KBM-7 (cell line): ENCODE results near the gene COX6B2.
A peak's percentile ranks its signal among the peaks of the same experiment; 100 is the strongest.

Source experiments
- DNase-seq: peaks from one replicate; pipeline ENCODE4 v3.0.0-alpha.2; 2015
- in situ Hi-C: fragments of 300-500 bp; cut with MboI; formaldehyde crosslinking; loops from 2 replicates; pipeline ENCODE4 v1.14.3; 2020; ENCODE audit warnings: low sequenced_read_pairs, low pct_unique_long_range_greater_than_20kb, mixed read lengths

COX6B2 gene

DNA sequence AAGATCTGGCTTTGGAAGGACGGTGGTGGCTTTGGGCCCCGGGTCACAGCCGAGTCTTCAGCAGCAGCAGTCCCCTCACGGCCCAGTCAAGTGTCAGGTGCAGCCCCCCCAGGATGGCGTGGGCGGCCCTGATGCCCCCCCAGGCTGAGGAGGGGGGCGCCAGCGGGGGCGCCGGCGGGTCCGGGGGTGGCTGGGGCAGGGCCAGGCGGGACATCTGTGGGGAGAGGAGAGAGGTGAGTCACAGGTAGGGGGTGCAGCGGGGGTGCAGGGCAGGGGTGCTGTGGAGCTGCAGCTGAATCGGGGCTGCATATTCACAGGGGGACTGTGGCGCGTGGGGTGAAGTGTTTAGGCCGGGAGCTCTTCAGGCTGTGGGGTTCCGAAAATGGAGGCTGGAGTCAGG is 11.4 kb upstream of the COX6B2 start:
- in situ Hi-C loops, result no loop called here

DNA sequence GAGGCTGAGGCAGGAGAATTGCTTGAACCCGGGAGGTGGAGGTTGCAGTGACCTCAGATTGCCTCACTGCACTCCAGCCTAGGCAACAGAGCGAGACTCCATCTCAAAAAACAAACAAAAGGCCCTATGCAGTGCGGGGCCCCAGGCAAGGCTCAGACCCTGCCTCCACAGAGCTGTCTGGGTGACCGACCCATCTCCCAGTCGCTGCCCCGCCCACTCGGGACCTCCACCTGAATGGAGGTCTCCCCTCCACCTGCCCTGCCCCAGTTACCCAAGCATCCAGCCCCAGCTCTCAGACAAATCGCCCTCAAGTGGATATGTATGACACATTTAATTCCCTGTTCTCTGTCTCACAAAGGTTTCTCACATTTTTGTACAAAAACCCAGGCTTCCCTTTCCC is 10.7 kb upstream of the COX6B2 start:
- DNase-seq, result no peak
- in situ Hi-C loops, result no loop called here

More for the DNA sequence above, 11.4 kb upstream of the COX6B2 start:
- no peak for DNase-seq

DNA sequence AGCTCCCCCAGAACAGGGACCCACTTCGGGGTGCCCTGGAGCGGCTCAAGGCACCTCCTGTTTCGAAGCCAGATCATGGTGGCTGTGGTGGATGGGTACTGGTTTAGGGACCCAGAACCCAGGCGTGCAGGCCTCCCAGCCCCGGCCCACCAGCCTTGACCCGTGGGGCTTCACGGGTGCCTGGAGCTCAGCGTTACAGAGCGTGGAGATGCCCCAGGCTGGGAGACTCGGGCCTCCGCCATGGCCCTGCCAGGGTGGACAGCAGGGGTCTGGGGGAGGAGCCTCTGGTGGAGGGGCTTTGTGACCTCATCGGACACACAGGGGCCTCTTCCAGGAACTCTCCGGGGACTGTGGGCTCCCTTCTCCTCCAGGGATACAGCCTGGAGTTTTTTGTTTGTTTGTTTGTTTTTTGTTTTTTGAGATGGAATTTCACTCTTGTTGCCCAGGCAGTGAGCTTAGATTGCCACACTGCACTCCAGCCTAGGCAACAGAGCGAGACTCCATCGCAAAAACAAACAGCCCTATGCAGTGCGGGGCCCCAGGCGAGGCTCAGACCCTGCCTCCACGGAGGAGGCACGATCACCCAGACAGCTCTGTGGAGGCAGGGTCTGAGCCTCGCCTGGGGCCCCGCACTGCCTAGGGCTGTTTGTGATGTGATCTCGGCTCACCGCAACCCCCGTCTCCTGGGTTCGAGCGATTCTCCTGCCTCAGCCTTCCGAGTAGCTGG is 8.6 kb upstream of the COX6B2 start, which contains the start of gene GARIN5B:
Gene GARIN5B (minus strand): TSS at position 271 of the 727 bp plus-strand sequence. CDS start 194 bp downstream, at position 77.
- no peak for DNase-seq
- in situ Hi-C loops, result no loop called here

DNA sequence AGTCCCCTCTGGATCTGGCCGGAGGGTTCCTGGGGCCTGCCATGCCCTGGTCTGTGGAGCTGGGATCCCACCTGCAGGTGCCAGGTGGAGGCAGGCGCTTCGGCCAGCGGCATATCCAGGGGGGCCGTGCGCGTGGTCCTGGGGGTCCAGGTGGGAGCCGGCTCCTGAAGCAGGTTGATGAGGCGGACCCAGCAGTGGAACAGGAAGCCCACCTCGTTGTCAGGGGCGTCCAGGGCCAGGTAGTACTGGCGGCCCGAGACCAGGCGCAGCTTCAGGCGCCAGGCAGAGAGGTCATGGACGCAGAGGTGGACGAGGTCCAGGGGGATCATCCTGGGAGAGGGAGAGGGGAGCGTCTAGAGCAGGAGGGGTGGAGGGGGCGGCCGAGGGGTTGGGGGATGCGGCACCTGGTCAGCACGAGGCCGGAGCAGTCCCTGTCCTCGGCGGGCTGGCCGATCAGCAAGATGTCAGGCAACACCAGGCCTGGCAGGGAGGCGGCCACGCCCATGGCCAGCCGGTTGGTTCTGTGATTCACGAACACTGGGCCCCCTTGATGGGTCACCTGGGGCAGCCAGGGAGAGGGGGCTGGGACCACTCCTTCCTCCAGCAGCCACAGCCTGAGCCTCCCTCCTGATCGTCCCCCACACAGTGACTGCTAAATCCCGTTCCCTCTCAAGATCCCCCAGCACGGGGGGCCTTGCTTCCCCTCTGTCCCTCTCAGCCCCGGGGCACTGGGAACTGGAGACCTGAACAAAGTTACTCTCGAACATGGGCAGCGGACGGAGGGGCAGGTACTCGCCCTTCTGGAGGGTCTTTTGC is 7.9 kb upstream of the COX6B2 start:
- DNase-seq, result no peak
- in situ Hi-C loops, result no loop called here

DNA sequence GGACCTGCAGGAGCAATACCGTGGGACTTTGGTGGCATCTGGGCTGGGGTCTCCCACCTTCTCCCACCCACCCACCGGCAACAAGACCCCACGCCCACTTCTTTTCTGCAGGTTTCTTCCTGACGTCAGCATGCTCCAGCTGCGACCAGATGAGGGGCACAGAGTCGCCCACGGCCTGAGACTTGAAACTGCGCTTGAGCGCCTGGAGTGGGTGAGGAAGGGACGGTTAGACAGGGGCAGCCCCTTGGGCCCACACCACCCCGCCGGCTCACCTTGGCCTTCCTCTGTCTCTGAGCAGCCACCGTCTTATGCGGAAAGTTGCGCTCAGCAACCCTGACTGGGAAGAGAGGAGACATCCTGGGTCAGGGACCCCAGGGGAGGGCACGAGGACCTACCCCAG is 6.4 kb upstream of the COX6B2 start:
- in situ Hi-C loops, result no loop called here
- no peak for DNase-seq

DNA sequence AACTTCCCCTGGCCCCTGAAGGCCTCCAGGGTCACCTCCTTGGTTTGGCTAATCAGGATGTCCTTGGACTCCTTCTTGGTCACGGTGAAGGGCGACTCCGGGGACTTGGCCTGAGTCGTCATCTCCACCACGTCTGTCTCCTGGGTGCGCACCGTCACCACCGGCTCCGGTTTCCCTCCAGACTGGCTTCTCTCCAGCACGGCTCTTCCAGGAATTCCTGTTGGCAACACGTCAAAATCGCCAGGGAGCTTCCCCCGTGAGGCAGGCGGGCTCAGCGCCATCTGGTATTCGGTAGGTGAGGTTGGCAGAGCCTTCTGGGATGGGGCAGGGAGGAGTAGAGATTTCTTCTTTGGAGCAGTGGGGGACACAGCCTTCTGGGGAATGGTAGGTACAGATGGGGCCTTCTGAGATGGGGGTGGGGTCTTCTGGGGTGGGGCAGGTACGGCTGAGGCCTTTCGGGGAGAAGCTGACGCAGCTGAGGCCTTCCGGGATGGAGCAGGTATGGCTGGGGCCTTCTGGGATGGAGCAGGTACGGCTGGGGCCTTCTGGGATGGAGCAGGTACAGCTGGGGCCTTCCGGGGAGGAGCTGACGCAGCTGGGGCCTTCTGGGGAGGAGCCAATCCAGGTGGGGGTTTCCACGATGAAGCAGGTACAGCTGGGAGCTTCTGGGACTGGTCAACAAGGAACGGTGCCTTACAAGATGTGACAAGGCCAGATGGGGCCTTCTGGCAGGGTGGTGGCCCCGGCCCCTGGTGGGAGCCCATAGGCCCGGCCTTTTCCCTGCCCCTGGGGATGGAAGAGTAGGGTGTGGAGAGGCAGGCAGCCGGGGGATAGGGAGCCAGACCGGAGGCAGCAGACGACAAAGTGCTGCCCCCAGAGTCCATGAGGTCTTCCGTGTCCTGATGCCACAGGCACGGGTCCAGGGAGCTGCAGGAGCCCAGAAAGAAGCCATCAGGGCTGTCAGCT is 4.7 kb upstream of the COX6B2 start:
- in situ Hi-C loops, result no loop called here

DNA sequence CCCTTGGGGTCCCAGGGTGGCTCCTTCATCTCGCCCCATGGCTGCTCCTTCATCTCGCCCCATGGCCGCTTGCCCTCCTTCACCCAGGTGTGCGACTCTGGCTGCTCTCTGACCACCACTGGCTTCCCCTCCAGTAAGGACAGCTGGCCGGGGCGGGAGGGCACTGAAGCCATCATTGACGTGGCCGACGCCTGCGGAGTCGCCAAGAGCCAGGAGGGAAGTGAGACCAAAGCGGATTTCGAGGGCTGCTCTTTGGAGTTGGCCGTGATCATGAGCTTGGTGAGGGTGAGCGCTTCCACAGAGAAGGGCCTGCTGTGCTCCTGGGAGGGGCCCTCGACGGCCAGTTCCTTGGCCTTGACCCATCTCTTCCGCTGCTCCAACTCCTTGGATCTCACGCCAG is 4.0 kb upstream of the COX6B2 start:
- DNase-seq, result no peak
- in situ Hi-C loops, result no loop called here

More for the DNA sequence above, 4.7 kb upstream of the COX6B2 start:
- no peak for DNase-seq

DNA sequence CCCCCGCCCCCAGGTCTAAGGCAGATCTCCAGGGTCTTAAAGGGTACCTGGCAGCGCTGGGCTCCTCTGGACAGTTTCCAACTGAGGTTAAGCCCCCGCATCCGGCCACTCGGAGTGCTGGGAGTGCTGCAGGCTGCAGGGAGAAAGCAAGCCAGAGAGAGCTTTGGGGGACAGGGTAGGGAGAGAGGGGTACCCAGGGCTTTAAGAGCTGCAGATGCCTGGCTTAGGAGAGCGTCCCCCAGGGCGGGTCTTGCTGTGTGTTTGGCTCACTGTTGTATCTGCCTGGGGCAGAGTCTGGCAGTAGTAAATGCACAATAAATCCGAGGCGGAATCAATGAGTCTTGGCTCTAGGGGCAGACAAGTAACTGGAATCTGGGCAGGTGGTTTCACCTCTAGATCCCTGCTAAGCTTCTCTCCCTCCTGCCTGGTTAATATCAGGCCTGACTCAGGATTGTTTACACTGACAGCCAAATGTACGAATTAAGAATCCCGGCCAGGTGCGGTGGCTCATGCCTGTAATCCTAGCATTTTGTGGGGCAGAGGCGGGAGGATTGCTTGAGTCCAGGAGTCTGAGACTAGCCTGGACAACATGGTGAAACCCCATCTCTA is 798 bp upstream of the COX6B2 start:
- no peak for DNase-seq
- in situ Hi-C loops, result no loop called here

DNA sequence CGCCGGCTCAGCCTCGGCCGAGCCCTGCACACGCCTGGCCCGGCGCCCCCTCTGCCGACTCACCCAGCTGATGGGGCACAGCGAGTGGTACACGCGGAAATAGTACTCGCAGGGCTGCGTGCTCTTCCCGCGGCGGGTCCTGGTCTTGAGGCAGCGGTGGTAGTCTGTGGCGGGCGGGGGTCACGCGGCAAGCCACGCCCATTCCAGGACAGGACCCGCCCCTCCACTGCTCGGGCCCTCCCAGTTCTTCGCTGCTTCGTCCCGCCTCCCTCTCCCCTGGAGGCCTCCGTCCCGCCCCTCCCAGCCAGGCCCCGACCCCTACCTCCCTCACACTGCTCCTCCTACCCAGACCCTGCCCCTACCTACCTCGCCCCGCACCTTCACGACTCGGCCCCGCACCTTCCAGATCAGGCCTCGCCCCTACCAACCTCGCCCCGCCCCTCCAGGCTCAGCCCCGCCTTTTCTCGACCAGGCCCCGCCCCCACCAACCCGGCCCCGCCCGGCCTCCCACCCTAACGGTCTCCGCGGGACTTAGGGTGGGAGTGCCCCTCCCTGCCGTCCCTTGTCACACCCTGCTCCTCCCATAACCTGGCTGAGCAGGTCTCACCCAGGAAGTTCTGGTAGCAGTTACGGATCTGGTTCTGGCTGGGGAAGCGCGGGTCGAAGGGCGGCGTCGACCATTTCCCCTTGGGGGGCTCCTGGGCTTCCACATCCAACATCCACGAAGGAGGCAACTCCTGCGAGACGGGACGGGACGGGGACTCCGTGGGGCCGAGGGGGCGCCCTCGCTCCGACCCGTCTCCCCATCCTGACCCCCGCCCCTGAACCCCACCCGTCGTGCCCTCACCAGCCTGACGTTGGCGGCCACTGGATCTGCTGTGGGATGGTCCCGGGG is 469 bp downstream of the COX6B2 start:
- in situ Hi-C loops, result no loop called here
- peak; percentile 81 for DNase-seq

DNA sequence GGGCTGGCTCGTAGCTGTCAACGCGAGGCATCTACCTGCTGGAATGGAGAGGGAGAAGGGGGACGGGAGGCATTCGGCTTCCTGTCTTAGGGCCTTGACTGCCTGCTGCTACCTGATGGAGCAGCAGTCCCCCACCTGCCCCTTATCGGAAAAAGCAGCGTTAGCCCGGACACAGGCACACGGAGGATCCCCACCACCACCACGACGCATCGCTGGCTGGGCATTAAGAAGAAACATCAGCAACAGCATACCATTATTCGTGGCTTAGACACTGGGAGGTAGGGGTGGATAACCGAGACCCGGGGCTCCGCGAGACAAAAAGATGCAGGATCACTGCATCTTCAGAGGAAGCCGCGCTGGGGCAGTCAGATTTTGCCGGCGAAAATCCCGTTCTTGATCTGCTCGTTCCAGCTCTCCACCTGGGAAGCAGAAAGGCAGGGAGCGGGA is 1.1 kb downstream of the COX6B2 start:
- DNase-seq, result no peak
- in situ Hi-C loops, result no loop called here

DNA sequence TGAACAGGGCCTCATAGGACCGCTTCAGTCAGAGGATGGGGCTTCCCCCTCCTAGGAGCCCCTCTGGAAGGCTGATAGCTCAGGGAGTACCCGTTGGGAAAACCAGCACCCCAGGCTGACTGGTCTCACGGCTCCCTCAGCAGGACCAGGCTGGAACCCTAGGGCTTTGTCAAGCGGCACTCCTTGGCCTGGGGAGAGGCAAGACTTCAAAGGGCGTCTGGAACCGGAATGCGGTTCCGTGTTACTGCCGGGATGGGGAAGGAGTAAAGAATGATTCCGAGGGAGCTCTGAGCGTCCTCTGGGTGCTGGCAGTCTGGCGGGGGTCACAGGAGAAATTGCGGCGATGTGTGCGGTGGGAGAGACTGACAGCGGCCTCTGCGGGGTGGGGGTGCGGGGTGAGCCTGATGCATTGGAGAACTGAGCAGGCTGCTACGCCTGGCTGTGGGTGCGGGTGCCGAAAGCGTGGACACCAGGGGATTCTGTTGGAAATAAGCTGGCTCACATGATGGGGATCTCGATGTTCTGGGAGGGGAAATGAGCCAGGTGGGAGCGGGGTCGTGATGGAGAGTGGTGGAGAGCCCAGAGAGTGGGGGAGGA is 1.9 kb downstream of the COX6B2 start:
- no peak for DNase-seq
- in situ Hi-C loops, result no loop called here

DNA sequence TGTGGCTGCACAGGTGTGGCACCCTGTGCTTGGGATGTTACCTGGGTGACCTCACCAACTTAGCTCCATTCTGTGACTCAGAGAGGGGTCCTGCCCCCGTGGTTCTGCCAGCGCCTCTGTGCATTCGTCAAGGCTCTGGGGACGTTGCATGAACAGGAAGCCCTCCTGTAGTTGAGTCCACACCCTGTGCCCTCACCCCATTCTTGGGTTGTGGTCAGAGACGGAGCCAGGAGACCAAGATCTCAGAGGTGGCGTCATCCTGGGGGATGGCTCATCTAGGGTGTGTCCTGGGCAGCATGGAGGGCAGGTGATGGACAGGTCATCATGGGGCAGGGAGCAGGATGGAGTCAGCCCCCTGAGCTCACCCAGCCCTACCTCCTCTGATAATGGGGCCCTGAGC is 2.5 kb downstream of the COX6B2 start:
- in situ Hi-C loops, result no loop called here
- DNase-seq, result no peak

DNA sequence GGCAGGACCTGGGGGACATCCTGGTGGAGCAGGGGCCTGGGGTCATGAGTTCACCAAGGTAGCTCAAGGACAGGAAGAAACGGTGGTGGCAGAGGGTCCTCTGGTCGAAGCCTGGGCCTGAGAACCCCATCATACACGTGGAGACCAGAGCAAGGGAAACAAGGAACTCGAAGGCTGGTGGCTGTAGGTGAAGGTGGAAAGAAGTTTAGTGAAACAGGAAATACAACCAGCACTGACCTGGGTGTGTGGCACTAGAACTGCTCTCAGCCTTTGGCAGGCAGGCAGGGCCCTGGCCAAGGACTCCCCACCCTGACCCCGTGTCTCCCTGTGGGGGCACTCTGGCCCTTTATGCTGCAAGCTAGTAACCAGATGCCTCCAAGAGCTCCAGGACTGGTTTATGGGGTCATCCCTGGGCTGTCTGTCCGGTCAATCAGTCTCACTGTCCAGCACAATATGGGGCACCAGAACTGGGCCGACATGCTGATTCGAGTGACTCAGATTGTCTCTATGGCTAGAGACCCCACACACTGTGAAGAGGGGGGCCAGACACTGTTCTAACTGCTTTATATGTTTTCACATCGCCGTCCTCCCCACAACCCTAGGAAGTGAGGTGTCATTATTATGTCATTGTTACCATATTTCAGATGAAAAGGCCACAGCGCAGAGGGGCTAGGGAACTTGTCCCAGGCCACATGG is 3.8 kb downstream of the COX6B2 start:
- in situ Hi-C loops, result no loop called here
- DNase-seq, result no peak

DNA sequence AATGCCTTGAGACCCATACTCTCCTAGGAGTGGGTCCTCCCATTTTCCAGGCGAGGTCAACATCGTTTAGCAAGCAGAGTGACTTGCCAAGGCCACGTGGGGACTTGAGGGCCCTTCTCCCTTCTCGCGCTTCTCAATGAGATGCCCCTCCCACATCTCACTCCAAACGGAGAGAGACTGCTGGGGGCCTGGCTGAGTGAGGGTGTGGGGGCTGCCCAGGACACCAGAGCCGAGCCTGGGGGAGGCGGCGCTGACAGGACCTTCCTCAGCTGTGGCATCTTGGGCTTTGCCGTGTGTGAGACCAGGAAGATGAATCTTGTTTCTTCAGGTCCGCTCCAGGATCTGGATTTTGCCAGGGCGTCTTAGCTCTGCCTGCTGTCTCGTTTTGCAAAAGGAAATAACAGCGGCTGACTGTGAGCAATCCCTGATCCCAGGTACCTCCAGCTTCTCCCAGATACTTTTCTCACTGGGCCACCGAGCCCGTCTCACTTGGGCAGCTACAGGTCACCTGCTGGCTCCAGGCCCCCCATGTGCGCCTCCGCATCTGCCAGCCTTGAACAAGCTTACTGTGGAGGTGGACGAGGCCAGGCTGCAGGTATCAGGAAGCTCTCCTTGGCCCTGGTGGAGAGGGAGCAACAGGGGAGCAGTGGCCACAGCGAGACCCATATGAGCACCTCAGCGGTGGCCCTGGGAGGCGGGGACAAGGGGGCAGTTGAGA is 6.0 kb downstream of the COX6B2 start:
- in situ Hi-C loops, result no loop called here
- no peak for DNase-seq

DNA sequence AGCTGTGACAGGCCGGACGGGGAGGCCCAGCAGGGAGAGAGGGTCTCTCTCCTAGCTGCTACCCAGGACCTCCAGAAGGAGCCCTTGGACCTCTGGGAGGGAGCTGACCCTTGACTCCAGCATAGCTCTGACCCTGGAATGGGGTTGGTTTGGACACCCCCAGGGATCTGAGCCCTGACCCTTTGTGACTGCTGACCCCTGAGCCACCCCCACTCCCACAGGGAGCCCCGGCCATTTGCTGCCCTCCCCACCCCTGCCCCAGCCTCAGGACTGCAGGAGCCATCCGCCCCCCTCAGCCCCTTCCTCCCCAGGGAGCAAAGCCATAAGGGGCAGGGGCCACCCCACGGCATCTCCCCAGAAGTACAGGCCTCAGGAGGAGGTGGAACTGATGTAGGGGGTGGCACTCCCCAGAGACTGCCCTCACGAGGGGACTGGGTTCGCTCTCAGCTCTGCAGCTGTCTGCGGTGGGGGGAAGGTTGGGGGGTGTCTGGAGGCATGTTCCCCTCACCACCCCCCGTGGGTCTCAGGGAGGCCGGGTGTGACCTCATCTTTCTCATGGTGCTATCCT is 7.0 kb downstream of the COX6B2 start:
- DNase-seq, result no peak
- in situ Hi-C loops, result no loop called here

DNA sequence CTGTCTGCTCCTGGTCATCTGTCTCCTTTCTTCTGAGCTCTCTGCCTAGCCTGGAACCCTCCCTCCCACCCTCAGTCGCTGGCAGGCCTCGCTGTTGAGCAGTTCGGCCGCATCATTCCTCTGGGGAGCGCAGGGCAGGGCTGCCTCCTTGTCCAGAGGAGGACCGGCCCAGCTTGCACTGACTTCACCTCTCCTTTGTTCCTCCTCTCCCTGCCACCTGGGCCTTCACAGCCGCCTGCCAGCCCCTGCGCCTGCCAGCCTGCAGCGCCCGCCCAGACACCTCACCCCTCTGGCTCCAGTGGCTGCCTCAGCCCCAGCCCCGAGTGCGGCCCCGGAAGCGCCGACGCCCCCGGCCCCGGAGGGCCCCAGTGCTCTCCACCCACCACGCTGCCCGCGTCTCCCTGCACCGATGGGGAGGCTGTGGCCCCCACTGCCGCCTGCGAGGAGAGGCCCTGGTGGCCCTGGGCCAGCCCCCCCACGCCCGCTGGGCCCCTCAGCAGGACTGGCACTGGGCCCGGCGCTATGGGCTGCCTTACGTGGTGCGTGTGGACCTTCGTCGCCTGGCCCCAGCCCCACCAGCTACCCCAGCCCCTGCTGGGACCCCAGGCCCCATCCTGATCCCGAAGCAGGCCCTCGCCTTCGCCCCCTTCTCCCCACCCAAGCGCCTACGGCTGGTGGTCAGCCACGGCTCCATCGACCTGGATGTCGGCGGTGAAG is 7.6 kb downstream of the COX6B2 start:
- in situ Hi-C loops, result no loop called here
- DNase-seq, result no peak
